Activated T-helper 17 cell treated with anti-CD3 and anti-CD28 coated beads, Interleukin-2, amount 50 U/mL, for 72 hours (primary cell): Measurements from ENCODE around the gene MAGT1. TPM values are rescaled to one million over a fixed set of nuclear protein-coding genes. Genes with fewer than 3 reads are reported as not detected.
"Not testable (repeated sequence)": the region's sequence is repeated elsewhere in the genome, so short reads cannot be mapped to it uniquely, and the experiment has no call there.

Experiments used
- ATAC-seq: fragments of 150-1000 bp; cut with Tn5 transposase; replicated peaks from 2 replicates; pipeline ENCODE4 v1.10.0; 2021; ENCODE audit warnings: mild to moderate bottlenecking, moderate library complexity
- H3K27ac Mint-ChIP-seq: one replicate; pipeline ENCODE4 v1.8.0; 2022; ENCODE audit warnings: mixed read lengths
- H3K27me3 Mint-ChIP-seq: one replicate; pipeline ENCODE4 v1.8.0; 2022; ENCODE audit warnings: mixed read lengths
- H3K36me3 Mint-ChIP-seq: one replicate; pipeline ENCODE4 v1.8.0; 2022; ENCODE audit warnings: low read depth, mild to moderate bottlenecking, mixed read lengths
- H3K4me1 Mint-ChIP-seq: one replicate; pipeline ENCODE4 v1.8.0; 2022; ENCODE audit warnings: mixed read lengths
- H3K4me3 Mint-ChIP-seq: one replicate; pipeline ENCODE4 v1.8.0; 2022; ENCODE audit warnings: mild to moderate bottlenecking, mixed read lengths
- H3K9me3 Mint-ChIP-seq: one replicate; pipeline ENCODE4 v1.8.0; 2022; ENCODE audit warnings: mixed read lengths
- total RNA-seq, 2 donors: library from RNA; stranded (reverse); gene quantifications; one replicate each; pipeline ENCODE4 v1.2.3, GENCODE V29; 2022

The MAGT1 gene
- 10 to 100 TPM; 28.6 to 43.2 TPM for total RNA-seq

GRCh38 chrX:77894921-77895886, at the start of gene MAGT1:
Gene MAGT1, minus strand, starts transcription at chrX:77895435. Its CDS starts 25 bp downstream, at chrX:77895410.
- H3K4me3 Mint-ChIP-seq, result peak within 1 kb of the TSS; percentile 99
- peak; percentile 92 for ATAC-seq
- H3K36me3 Mint-ChIP-seq, result peaks cover 28% of the 10 kb centered on the region
- H3K27ac Mint-ChIP-seq, result peak within 1 kb of the TSS; percentile 99
- peaks cover 10% of the 10 kb centered on the region for H3K4me1 Mint-ChIP-seq
- no peaks in the 10 kb centered on the region for H3K9me3 Mint-ChIP-seq
- no peaks in the 10 kb centered on the region for H3K27me3 Mint-ChIP-seq

GRCh38 chrX:77945031-77945430, 49.8 kb upstream of the MAGT1 start:
- not testable (repeated sequence) for H3K9me3 Mint-ChIP-seq, H3K27ac Mint-ChIP-seq, H3K4me1 Mint-ChIP-seq

GRCh38 chrX:77938083-77938680, 42.9 kb upstream of the MAGT1 start:
- Mint-ChIP-seq H3K27ac (no peak overlapping the region), H3K9me3 (no peaks in the 10 kb centered on the region), H3K4me1 (no peaks in the 10 kb centered on the region), H3K4me3 (no peak overlapping the region), H3K27me3 (no peaks in the 10 kb centered on the region), H3K36me3 (no peaks in the 10 kb centered on the region)
- no peak for ATAC-seq

More at GRCh38 chrX:77945031-77945430, 49.8 kb upstream of the MAGT1 start:
- not testable (repeated sequence) for H3K4me3 Mint-ChIP-seq, H3K36me3 Mint-ChIP-seq, ATAC-seq, H3K27me3 Mint-ChIP-seq

- Mint-ChIP-seq H3K4me1 (no peaks in the 10 kb centered on the region), H3K4me3 (no peak overlapping the region), H3K36me3 (no peaks in the 10 kb centered on the region), H3K27me3 (no peaks in the 10 kb centered on the region), H3K27ac (no peak overlapping the region), H3K9me3 (no peaks in the 10 kb centered on the region)
- no peak for ATAC-seq
Observed at GRCh38 chrX:77937291-77937690, 42.1 kb upstream of the MAGT1 start.

- Mint-ChIP-seq H3K27me3 (no peaks in the 10 kb centered on the region), H3K36me3 (no peaks in the 10 kb centered on the region), H3K4me3 (no peak overlapping the region), H3K27ac (no peak overlapping the region), H3K9me3 (no peaks in the 10 kb centered on the region), H3K4me1 (no peaks in the 10 kb centered on the region)
- ATAC-seq, result no peak
Observed at GRCh38 chrX:77936299-77936698, 41.1 kb upstream of the MAGT1 start.

- H3K27ac Mint-ChIP-seq, result no peak overlapping the region
- no peaks in the 10 kb centered on the region for H3K27me3 Mint-ChIP-seq
- ATAC-seq, result no peak
- no peaks in the 10 kb centered on the region for H3K9me3 Mint-ChIP-seq
- no peak overlapping the region for H3K4me3 Mint-ChIP-seq
- no peaks in the 10 kb centered on the region for H3K36me3 Mint-ChIP-seq
- no peaks in the 10 kb centered on the region for H3K4me1 Mint-ChIP-seq
Observed at GRCh38 chrX:77935886-77936285, 40.7 kb upstream of the MAGT1 start.

- Mint-ChIP-seq H3K4me3 (no peak overlapping the region), H3K36me3 (no peaks in the 10 kb centered on the region), H3K4me1 (no peaks in the 10 kb centered on the region), H3K27ac (no peak overlapping the region), H3K27me3 (no peaks in the 10 kb centered on the region), H3K9me3 (no peaks in the 10 kb centered on the region)
- ATAC-seq, result no peak
Observed at GRCh38 chrX:77930581-77930980, 35.3 kb upstream of the MAGT1 start.

GRCh38 chrX:77925764-77926163, 30.5 kb upstream of the MAGT1 start:
- H3K4me3 Mint-ChIP-seq, result no peak overlapping the region
- no peaks in the 10 kb centered on the region for H3K9me3 Mint-ChIP-seq
- no peaks in the 10 kb centered on the region for H3K4me1 Mint-ChIP-seq
- H3K36me3 Mint-ChIP-seq, result no peaks in the 10 kb centered on the region
- ATAC-seq, result peak; percentile 52
- H3K27ac Mint-ChIP-seq, result no peak overlapping the region
- H3K27me3 Mint-ChIP-seq, result no peaks in the 10 kb centered on the region

GRCh38 chrX:77924320-77924859, 29.2 kb upstream of the MAGT1 start:
- H3K27ac Mint-ChIP-seq, result no peak overlapping the region
- H3K4me3 Mint-ChIP-seq, result no peak overlapping the region
- no peaks in the 10 kb centered on the region for H3K27me3 Mint-ChIP-seq
- no peaks in the 10 kb centered on the region for H3K36me3 Mint-ChIP-seq
- no peaks in the 10 kb centered on the region for H3K4me1 Mint-ChIP-seq
- no peak for ATAC-seq
- no peaks in the 10 kb centered on the region for H3K9me3 Mint-ChIP-seq

GRCh38 chrX:77922787-77923186, 27.6 kb upstream of the MAGT1 start:
- Mint-ChIP-seq H3K9me3 (no peaks in the 10 kb centered on the region), H3K27me3 (no peaks in the 10 kb centered on the region), H3K27ac (no peak overlapping the region), H3K36me3 (no peaks in the 10 kb centered on the region), H3K4me3 (no peak overlapping the region), H3K4me1 (no peaks in the 10 kb centered on the region)
- ATAC-seq, result no peak

- not testable (repeated sequence) for H3K27ac Mint-ChIP-seq, H3K9me3 Mint-ChIP-seq, ATAC-seq, H3K4me3 Mint-ChIP-seq, H3K36me3 Mint-ChIP-seq, H3K27me3 Mint-ChIP-seq
- peaks cover 11% of the 10 kb centered on the region for H3K4me1 Mint-ChIP-seq
Observed at GRCh38 chrX:77919370-77919769, 24.1 kb upstream of the MAGT1 start.

GRCh38 chrX:77918568-77918967, 23.3 kb upstream of the MAGT1 start:
- no peaks in the 10 kb centered on the region for H3K36me3 Mint-ChIP-seq

GRCh38 chrX:77917294-77917933, 22.2 kb upstream of the MAGT1 start:
- no peaks in the 10 kb centered on the region for H3K9me3 Mint-ChIP-seq
- H3K27ac Mint-ChIP-seq, result peak overlapping the region; percentile 82
- H3K4me1 Mint-ChIP-seq, result peaks cover 11% of the 10 kb centered on the region
- ATAC-seq, result no peak
- no peaks in the 10 kb centered on the region for H3K27me3 Mint-ChIP-seq
- no peaks in the 10 kb centered on the region for H3K36me3 Mint-ChIP-seq
- peak overlapping the region; percentile 78 for H3K4me3 Mint-ChIP-seq

More at GRCh38 chrX:77918568-77918967, 23.3 kb upstream of the MAGT1 start:
- H3K27me3 Mint-ChIP-seq, result no peaks in the 10 kb centered on the region
- no peaks in the 10 kb centered on the region for H3K9me3 Mint-ChIP-seq
- ATAC-seq, result no peak
- H3K4me3 Mint-ChIP-seq, result peak overlapping the region; percentile 78
- H3K4me1 Mint-ChIP-seq, result peaks cover 11% of the 10 kb centered on the region
- H3K27ac Mint-ChIP-seq, result no peak overlapping the region

- Mint-ChIP-seq H3K4me3 (peak within 1 kb of the TSS; percentile 91), H3K27me3 (no peaks in the 10 kb centered on the region), H3K36me3 (peaks cover 21% of the 10 kb centered on the region), H3K4me1 (peaks cover 4% of the 10 kb centered on the region), H3K27ac (peak within 1 kb of the TSS; percentile 92), H3K9me3 (no peaks in the 10 kb centered on the region)
- ATAC-seq, result peak; percentile 93
Observed at GRCh38 chrX:77910108-77910840, 15.0 kb upstream of the MAGT1 start, which contains the start of gene ATP7A. Gene ATP7A, plus strand, starts transcription at chrX:77910693. Its CDS starts 60,949 bp downstream, at chrX:77971642.
